CD14-positive monocyte (primary cell): ENCODE data around the gene UQCC2. TPM values are rescaled to one million over a fixed set of nuclear protein-coding genes. Genes with fewer than 3 reads are reported as not detected.

Experiments used
- DNase-seq, 3 donors: peaks; one replicate each; pipeline ENCODE4 v3.0.0-alpha.2; 2011 to 2022
- H2AFZ ChIP-seq: 2 replicates; pipeline ENCODE4 v1.6.0; 2012; ENCODE audit warnings: mild to moderate bottlenecking, low read depth, low read length, inconsistent platforms; ENCODE audit not compliant: insufficient read depth, poor library complexity, severe bottlenecking
- H3K27ac ChIP-seq, 2 donors: 1 replicate in 1 of 2; 2 replicates in 1 of 2; pipeline ENCODE4 v1.5.1; 2012 to 2013; ENCODE audit warnings: low read length in 2 of 2, control low read depth in 1 of 2, inconsistent platforms in 1 of 2, low read depth in 1 of 2, mild to moderate bottlenecking in 1 of 2
- H3K27me3 ChIP-seq, 2 donors: one replicate each; pipeline versions ENCODE4 v1.6.0 to v1.6.1; 2011 to 2013; ENCODE audit warnings: low read length in 2 of 2; ENCODE audit not compliant: control insufficient read depth in 2 of 2, insufficient read depth in 2 of 2
- H3K36me3 ChIP-seq, 2 donors: replicated peaks in 1 of 2; 1 replicate in 1 of 2; 2 replicates in 1 of 2; pipeline versions ENCODE4 v1.5.1 to v1.6.1; 2012 to 2013; ENCODE audit warnings: low read length in 2 of 2, control low read depth in 1 of 2, inconsistent platforms in 1 of 2, mild to moderate bottlenecking in 1 of 2; ENCODE audit not compliant: insufficient read depth in 2 of 2, control insufficient read depth in 1 of 2
- H3K4me1 ChIP-seq, 2 donors: 1 replicate in 1 of 2; 2 replicates in 1 of 2; pipeline versions ENCODE4 v1.5.1 to v1.6.1; 2012 to 2013; ENCODE audit warnings: low read length in 2 of 2, control low read depth in 1 of 2, inconsistent platforms in 1 of 2, mild to moderate bottlenecking in 1 of 2, moderate library complexity in 1 of 2; ENCODE audit not compliant: insufficient read depth in 2 of 2, control insufficient read depth in 1 of 2
- H3K4me2 ChIP-seq: replicated peaks from 2 replicates; pipeline ENCODE3; 2012; ENCODE audit warnings: low read length, moderate library complexity, mild to moderate bottlenecking; ENCODE audit not compliant: poor library complexity, severe bottlenecking; ENCODE audit errors: extremely low read depth
- H3K4me3 ChIP-seq, 3 experiments: fragments of 200-600 bp in 1 of 3; sonication (generic) in 1 of 3; replicated peaks in 1 of 3; 1 replicate in 2 of 3; 2 replicates in 1 of 3; pipeline ENCODE4 v1.5.1; 2011 to 2013; ENCODE audit warnings: low read length in 3 of 3, mild to moderate bottlenecking in 3 of 3, control low read depth in 2 of 3, low read depth in 2 of 3, inconsistent platforms in 1 of 3, moderate library complexity in 1 of 3
- H3K79me2 ChIP-seq: 2 replicates; pipeline ENCODE4 v1.6.0; 2012; ENCODE audit warnings: mild to moderate bottlenecking, control low read depth, inconsistent platforms, low read length, moderate library complexity; ENCODE audit not compliant: insufficient read depth
- H3K9ac ChIP-seq: 2 replicates; pipeline ENCODE4 v1.6.0; 2017; ENCODE audit warnings: low read length, mild to moderate bottlenecking; ENCODE audit not compliant: insufficient read depth, poor library complexity, severe bottlenecking
- H3K9me3 ChIP-seq, 2 donors: replicated peaks in 1 of 2; 1 replicate in 1 of 2; 2 replicates in 1 of 2; pipeline versions ENCODE4 v1.5.1 to v1.6.1; 2012 to 2013; ENCODE audit warnings: low read length in 2 of 2, control low read depth in 1 of 2; ENCODE audit not compliant: control insufficient read depth in 1 of 2, insufficient read depth in 1 of 2
- H4K20me1 ChIP-seq: 2 replicates; pipeline ENCODE4 v1.6.0; 2012; ENCODE audit warnings: mild to moderate bottlenecking, low read length, control low read depth, moderate library complexity; ENCODE audit not compliant: insufficient read depth
- H3K27ac Mint-ChIP-seq, 7 donors: one replicate each; pipeline ENCODE4 v1.8.0; 2020; ENCODE audit warnings: mild to moderate bottlenecking in 7 of 7, mixed read lengths in 7 of 7, moderate library complexity in 6 of 7, inconsistent platforms in 2 of 7
- H3K27me3 Mint-ChIP-seq, 3 donors: one replicate each; pipeline ENCODE4 v1.8.0; 2021 to 2022; ENCODE audit warnings: low read depth in 3 of 3, mild to moderate bottlenecking in 3 of 3, mixed read lengths in 3 of 3, moderate library complexity in 3 of 3, inconsistent platforms in 1 of 3
- H3K36me3 Mint-ChIP-seq, 2 donors: one replicate each; pipeline ENCODE4 v1.8.0; 2020; ENCODE audit warnings: mixed read lengths in 2 of 2, inconsistent platforms in 1 of 2, mild to moderate bottlenecking in 1 of 2
- H3K4me1 Mint-ChIP-seq: one replicate; pipeline ENCODE4 v1.8.0; 2020; ENCODE audit warnings: mild to moderate bottlenecking, mixed read lengths
- H3K4me3 Mint-ChIP-seq, 2 donors: one replicate each; pipeline ENCODE4 v1.8.0; 2020; ENCODE audit warnings: mild to moderate bottlenecking in 2 of 2, mixed read lengths in 2 of 2, moderate library complexity in 1 of 2
- H3K9me3 Mint-ChIP-seq, 7 donors: one replicate each; pipeline ENCODE4 v1.8.0; 2020 to 2022; ENCODE audit warnings: mixed read lengths in 7 of 7, mild to moderate bottlenecking in 6 of 7, moderate library complexity in 6 of 7, inconsistent platforms in 2 of 7
- WGBS: methylation state at CpG from one replicate; pipeline ENCODE4 v1.1.5; 2013; ENCODE audit warnings: missing lambda C conversion rate; ENCODE audit not compliant: insufficient coverage; 5-methylcytosine and 5-hydroxymethylcytosine counted together
- intact Hi-C, 2 donors: fragments of 100-400 bp; cut with micrococcal nuclease; formaldehyde crosslinking; loops; one replicate each; pipeline versions ENCODE4 v1.15.0 to v1.15.1; 2023
- polyA plus RNA-seq, 3 donors: library from polyadenylated mRNA; depleted of rRNA in 1 of 3; unstranded in 2 of 3; stranded (reverse) in 1 of 3; fragments of 300-500 nt in 2 of 3; fragments of >200 nt in 1 of 3; fragmentation: Illumina TruSeq in 2 of 3; gene quantifications; 1 replicate in 2 of 3; 2 replicates in 1 of 3; pipeline ENCODE4 v1.2.3, GENCODE V29; 2012 to 2021
- TF ChIP-seq, protein P1 (sequence below): fragments of 200-600 bp; IDR thresholded peaks from one replicate; pipeline ENCODE4 v1.8.0; 2022; ENCODE audit warnings: antibody characterized with exemption, mild to moderate bottlenecking

The UQCC2 gene
- polyA plus RNA-seq, 3 donors, result 10.3 to 39.3 (median 37.2) TPM

DNA sequence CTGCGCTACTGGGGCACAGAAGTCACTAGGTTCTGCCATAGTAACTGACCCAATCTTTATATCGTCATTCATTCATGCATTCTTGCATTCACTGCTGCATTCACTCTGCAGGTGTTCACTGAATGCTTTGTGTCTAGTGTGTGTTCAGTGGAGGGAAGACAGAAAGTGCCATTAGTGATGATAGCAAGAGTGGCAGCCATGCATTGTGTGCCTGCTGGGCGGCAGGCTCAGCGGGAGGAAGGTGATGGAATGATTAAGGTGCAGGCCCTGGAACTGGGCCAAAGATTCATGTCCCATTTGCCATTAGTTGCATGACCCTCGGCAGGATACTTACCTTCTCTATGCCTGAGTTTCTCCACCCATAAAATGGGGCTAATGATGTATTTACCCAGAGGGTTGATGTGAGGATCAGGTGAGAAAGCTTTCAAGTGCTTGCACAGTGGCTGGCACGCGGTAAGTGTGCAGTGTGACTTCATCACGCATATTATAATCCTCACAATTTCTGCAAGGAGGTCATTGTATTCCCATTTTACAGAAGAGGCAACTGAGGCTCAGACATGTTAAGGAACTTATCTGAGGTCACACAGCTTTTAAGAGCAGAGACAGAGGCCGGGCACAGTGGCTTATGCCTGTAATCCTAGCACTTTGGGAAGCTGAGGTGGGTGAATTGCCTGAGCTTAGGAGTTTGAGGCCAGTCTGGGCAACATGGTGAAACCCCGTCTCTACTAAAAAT is 50.2 kb downstream of the UQCC2 start:
- no peaks in the 10 kb centered on the region for H3K27me3 ChIP-seq
- TF ChIP-seq, protein P1, sequence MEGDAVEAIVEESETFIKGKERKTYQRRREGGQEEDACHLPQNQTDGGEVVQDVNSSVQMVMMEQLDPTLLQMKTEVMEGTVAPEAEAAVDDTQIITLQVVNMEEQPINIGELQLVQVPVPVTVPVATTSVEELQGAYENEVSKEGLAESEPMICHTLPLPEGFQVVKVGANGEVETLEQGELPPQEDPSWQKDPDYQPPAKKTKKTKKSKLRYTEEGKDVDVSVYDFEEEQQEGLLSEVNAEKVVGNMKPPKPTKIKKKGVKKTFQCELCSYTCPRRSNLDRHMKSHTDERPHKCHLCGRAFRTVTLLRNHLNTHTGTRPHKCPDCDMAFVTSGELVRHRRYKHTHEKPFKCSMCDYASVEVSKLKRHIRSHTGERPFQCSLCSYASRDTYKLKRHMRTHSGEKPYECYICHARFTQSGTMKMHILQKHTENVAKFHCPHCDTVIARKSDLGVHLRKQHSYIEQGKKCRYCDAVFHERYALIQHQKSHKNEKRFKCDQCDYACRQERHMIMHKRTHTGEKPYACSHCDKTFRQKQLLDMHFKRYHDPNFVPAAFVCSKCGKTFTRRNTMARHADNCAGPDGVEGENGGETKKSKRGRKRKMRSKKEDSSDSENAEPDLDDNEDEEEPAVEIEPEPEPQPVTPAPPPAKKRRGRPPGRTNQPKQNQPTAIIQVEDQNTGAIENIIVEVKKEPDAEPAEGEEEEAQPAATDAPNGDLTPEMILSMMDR, result no peak
- intact Hi-C loops, result no loop called here
- no peaks in the 10 kb centered on the region for H3K36me3 ChIP-seq
- Mint-ChIP-seq H3K9me3 (no peaks in the 10 kb centered on the region), H3K27ac (peak overlapping the region in 1 of 7 donors; percentile 57), H3K27me3 (peaks cover 0 to 6% (median 5%) of the 10 kb centered on the region in 3 donors), H3K36me3 (no peaks in the 10 kb centered on the region), H3K4me1 (no peaks in the 10 kb centered on the region), H3K4me3 (no peak overlapping the region)
- 94% methylated on average over 5 of the region's 10 CpGs for WGBS
- no peak for DNase-seq
- no peaks in the 10 kb centered on the region for H3K9me3 ChIP-seq
- no peak overlapping the region for H3K27ac ChIP-seq
- H3K4me2 ChIP-seq, result no peak overlapping the region
- H3K9ac ChIP-seq, result no peak overlapping the region
- H4K20me1 ChIP-seq, result no peaks in the 10 kb centered on the region
- H2AFZ ChIP-seq, result no peak overlapping the region
- H3K79me2 ChIP-seq, result no peaks in the 10 kb centered on the region
- H3K4me3 ChIP-seq, result no peak overlapping the region
- no peaks in the 10 kb centered on the region for H3K4me1 ChIP-seq

DNA sequence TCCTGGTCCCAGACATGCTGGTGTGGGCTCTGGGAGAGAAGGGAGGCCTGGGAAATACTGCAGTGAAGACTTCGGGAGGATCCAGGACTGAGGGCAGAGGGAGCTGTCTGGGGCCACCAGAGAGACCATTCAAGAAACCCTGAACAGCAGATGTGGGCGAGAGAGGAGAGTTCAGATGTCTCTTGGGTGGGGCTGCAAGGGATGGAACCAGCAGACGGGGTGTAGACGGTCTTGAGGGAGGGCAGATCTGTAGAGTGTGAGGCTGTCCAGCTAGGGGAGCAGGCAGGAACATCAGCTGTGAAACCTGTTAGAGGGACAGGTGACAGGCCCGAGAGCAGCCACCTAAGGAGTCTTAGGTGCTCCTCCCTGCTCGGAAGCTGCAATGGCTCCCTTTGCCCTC is 51.5 kb downstream of the UQCC2 start:
- intact Hi-C loops, result no loop called here
- Histone ChIP-seq H3K36me3 (no peaks in the 10 kb centered on the region), H3K27ac (no peak overlapping the region), H3K27me3 (no peaks in the 10 kb centered on the region), H3K9ac (no peak overlapping the region), H3K79me2 (no peaks in the 10 kb centered on the region), H3K9me3 (no peaks in the 10 kb centered on the region), H3K4me3 (no peak overlapping the region), H3K4me2 (no peak overlapping the region), H2AFZ (no peak overlapping the region), H4K20me1 (no peaks in the 10 kb centered on the region), H3K4me1 (no peaks in the 10 kb centered on the region)
- H3K36me3 Mint-ChIP-seq, result no peaks in the 10 kb centered on the region
- no peaks in the 10 kb centered on the region for H3K9me3 Mint-ChIP-seq
- TF ChIP-seq, protein P1, result no peak
- peaks cover 2% of the 10 kb centered on the region for H3K4me1 Mint-ChIP-seq
- no peak overlapping the region for H3K4me3 Mint-ChIP-seq
- H3K27ac Mint-ChIP-seq, result peak overlapping the region in 1 of 7 donors; percentile 65
- H3K27me3 Mint-ChIP-seq, result peaks cover 0 to 6% (median 4%) of the 10 kb centered on the region in 3 donors
- 93% methylated on average over 6 of the region's 6 CpGs for WGBS
- DNase-seq, result no peak
